ENCODE measurements around the gene THAP10.

DNA sequence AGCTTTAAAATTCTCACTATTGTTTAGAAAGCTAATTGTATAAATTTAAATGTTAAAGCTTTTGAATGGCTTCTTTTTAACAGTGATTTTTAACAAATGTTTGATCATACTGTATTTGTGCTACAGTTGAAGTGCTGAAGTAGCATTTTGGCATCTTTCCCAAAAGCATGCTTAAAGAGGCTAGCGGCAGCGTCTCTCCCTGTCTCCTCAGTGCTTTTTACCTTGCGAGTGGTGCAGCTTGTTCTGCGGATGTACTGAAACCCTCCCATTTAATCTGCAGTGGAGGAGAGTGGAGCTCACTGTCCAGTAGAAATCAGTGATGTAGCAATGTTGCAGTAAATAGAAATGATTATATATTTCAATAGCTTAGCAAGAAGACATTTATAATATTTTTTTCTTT, 44.1 kb upstream of the THAP10 start:
- TF ChIP-seq, protein P1, sequence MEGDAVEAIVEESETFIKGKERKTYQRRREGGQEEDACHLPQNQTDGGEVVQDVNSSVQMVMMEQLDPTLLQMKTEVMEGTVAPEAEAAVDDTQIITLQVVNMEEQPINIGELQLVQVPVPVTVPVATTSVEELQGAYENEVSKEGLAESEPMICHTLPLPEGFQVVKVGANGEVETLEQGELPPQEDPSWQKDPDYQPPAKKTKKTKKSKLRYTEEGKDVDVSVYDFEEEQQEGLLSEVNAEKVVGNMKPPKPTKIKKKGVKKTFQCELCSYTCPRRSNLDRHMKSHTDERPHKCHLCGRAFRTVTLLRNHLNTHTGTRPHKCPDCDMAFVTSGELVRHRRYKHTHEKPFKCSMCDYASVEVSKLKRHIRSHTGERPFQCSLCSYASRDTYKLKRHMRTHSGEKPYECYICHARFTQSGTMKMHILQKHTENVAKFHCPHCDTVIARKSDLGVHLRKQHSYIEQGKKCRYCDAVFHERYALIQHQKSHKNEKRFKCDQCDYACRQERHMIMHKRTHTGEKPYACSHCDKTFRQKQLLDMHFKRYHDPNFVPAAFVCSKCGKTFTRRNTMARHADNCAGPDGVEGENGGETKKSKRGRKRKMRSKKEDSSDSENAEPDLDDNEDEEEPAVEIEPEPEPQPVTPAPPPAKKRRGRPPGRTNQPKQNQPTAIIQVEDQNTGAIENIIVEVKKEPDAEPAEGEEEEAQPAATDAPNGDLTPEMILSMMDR (IDR thresholded peaks at IDR 0.05; ENCODE audit: poor library complexity, severe bottlenecking), result no peak
- TF ChIP-seq, protein P2, sequence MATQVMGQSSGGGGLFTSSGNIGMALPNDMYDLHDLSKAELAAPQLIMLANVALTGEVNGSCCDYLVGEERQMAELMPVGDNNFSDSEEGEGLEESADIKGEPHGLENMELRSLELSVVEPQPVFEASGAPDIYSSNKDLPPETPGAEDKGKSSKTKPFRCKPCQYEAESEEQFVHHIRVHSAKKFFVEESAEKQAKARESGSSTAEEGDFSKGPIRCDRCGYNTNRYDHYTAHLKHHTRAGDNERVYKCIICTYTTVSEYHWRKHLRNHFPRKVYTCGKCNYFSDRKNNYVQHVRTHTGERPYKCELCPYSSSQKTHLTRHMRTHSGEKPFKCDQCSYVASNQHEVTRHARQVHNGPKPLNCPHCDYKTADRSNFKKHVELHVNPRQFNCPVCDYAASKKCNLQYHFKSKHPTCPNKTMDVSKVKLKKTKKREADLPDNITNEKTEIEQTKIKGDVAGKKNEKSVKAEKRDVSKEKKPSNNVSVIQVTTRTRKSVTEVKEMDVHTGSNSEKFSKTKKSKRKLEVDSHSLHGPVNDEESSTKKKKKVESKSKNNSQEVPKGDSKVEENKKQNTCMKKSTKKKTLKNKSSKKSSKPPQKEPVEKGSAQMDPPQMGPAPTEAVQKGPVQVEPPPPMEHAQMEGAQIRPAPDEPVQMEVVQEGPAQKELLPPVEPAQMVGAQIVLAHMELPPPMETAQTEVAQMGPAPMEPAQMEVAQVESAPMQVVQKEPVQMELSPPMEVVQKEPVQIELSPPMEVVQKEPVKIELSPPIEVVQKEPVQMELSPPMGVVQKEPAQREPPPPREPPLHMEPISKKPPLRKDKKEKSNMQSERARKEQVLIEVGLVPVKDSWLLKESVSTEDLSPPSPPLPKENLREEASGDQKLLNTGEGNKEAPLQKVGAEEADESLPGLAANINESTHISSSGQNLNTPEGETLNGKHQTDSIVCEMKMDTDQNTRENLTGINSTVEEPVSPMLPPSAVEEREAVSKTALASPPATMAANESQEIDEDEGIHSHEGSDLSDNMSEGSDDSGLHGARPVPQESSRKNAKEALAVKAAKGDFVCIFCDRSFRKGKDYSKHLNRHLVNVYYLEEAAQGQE (IDR thresholded peaks at IDR 0.05; ENCODE audit: borderline replicate concordance), result no peak
- TF ChIP-seq EP300 (conservative IDR thresholded peaks at IDR 0.05; ENCODE audit: poor library complexity, severe bottlenecking), result no peak

All from neural cell (in vitro differentiated cells).